HG02885 (cell line): Measurements from ENCODE around the gene TSC22D1.
"Not testable (repeated sequence)": the region's sequence is repeated elsewhere in the genome, so short reads cannot be mapped to it uniquely, and the experiment has no call there.

Source experiments
- ATAC-seq: cut with Tn5 transposase; IDR thresholded peaks from one replicate; pipeline ENCODE4 v1.9.1; 2021; ENCODE audit warnings: mild to moderate bottlenecking; ENCODE audit not compliant: unreplicated experiment, poor library complexity

The TSC22D1 gene

DNA sequence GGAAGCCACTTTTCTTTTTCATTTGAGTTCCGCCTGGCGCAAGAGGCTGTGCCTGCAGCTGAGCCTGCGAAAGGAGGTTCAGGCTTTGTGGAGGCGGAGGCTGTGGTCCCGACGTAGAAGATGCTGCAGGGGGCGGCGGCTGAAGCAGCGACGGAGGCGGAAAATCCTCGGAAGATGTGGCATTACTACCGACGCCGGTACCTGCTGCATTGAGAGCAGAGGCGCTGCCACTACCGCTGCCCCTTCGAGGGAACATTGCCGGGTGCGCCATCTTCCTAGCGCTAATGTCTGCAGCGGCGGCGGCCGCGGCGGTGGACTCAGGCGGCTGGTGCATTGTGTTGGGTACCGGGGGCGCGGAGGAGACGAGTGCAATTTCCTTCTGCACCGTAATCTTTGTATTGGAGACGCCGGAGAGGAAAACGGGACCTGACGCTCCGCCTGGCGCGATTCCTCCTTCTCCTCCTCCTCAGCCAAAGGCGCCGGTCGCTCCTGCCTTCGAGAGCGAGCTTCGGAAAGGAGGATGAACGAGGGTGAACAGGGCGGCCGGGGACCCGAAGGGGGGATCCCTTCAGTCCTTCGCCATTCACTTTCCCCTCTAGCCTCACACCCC, at the start of gene TSC22D1:
Gene TSC22D1, minus strand, starts transcription at position 590 of the 610 bp plus-strand sequence. Its CDS starts 256 bp downstream, at position 334.
- ATAC-seq = no peak

GRCh38 chr13:44622708-44623107, 46.6 kb upstream of the TSC22D1 start:
- ATAC-seq = no peak

DNA sequence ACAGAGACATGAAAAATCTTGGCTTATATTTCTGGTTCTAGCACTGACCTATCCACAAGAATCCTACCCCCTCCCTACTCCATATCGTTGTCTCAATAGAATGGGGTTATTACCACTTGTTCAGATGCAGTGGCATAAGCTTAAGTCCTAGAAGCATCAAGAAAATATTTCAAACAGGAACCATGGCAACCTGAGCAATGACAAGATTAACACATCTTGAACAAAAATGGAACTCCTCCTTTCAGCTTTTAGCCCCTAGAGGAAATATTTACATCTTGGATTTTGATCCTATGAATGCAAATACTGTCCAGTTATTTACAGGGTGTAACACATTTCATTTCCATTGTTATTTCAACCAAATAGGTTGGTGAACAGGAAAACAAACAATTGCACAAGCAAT, 46.1 kb upstream of the TSC22D1 start:
- ATAC-seq = no peak

GRCh38 chr13:44620057-44620456, 43.9 kb upstream of the TSC22D1 start:
- ATAC-seq = no peak

DNA sequence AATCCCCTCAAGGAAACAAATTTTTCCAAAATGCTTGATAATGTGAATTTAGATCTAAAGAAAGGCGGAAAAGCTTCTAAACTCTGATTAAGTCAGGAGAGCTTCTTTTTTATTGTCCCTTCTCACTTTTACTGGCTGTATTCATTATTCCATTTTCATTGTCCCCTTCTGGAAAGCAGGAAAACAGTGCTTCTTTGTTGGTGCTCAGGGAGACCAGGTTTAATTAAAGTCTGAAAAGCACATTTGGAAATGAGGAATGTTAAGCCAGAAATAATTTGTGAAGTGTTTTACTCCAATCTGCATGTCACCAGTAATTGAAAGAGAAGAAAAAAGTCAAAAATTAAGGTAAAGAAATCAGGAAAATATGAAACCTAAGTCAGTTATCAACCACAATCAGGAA, 43.5 kb upstream of the TSC22D1 start:
- ATAC-seq = no peak

DNA sequence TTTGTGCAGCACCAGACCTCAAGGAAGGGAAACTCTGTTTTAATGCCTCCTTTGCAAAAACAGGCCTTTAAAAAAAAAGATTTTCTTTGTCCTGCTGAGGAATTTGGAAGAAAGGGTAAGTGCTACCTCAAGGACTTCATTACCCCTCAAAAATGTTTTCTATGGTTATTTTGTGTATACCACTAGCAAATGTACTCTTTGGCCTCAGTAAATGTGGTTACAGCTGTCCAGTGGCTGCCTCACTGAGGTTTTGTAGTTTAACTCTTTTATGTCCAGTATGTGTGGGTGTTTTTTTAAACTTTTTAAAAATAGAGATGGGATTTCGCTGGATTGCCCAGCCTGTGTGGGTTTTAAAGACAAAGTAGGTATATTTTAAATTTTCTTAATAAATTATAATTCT, 42.2 kb upstream of the TSC22D1 start:
- ATAC-seq = no peak

DNA sequence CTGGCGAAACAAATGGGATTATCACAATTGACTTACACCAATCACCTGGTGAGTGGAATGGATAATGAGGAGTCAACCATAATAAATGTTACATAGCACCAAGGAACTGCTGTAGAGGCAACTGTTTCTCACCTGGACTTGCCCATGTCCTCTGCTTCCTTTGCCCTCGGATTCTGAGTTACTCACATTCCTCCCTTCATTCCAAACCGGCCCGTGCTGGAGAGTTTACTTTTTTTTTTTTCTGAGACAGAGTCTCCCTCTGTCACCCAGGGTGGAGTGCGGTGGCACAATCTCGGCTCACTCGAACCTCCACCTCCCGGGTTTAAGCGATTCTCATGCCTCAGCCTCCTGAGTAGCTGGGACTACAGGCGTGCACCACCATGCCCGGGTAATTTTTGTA, 41.5 kb upstream of the TSC22D1 start:
- no peak for ATAC-seq

DNA sequence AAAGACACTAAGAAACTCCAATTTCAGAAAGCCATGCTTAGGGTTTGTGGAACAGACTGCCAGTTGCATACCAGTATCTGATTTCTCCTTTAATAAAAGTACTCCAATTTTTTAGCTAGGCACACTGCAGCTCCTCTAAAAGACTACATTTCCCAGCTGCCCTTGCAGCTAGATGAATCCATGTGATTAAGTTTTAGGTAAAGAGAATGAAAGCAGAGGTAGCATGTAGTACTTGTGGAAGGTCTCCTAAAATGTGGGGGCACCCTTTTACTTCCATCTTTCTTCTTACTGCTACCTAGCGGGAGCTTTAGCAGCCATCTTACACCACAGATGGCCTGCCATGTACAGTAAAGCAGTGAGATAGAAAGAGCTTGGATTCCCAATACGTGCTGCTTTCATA, 33.0 kb upstream of the TSC22D1 start:
- ATAC-seq = no peak

GRCh38 chr13:44605721-44606120, 29.6 kb upstream of the TSC22D1 start:
- no peak for ATAC-seq

GRCh38 chr13:44605275-44605674, 29.1 kb upstream of the TSC22D1 start:
- ATAC-seq = no peak

DNA sequence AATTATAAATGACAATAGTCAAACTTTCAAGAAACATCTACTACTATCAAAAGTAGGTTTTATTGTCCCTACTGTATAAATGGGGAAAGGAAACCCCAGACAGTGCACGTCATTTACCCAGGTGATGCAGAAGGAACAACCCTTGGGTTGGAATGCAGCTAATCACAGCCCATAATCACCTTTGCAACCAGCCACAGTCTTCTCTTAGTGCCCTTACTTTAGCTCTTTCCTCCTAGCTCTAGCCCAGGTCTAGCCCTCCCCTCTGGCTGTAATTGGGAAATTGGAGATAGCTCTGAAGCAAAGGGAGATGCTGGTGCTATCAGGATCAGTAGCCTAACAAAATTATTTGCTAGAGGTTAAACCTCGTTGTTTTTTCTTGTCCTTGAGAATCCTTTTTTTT, 25.5 kb upstream of the TSC22D1 start:
- ATAC-seq = no peak

DNA sequence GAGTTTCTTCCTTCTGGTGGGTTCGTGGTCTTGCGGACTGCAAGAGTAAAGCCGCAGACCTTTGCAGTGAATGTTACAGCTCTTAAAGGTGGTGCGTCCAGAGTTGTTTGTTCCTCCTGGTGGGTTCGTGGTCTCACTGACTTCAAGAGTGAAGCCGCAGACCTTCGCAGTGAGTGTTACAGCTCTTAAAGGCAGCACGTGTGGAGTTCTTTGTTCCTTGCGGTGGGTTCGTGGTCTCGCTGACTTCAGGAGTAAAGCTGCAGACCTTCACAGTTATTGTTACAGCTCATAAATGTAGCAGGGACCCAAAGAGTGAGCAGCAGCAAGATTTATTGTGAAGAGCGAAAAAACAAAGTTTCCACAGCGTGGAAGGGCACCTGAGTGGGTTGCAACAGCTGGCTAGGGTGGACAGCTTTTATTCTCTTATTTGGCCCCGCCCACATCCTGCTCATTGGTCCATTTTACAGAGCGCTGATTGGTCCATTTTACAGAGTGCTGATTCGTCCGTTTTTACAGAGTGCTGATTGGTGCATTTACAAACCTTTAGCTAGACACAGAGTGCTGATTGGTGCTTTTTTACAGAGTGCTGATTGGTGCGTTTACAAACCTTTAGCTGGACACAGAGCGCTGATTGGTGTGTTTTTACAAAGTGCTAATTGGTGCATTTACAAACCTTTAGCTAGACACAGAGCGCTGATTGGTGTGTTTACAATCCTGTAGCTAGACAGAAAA, 17.9 kb upstream of the TSC22D1 start:
- ATAC-seq = not testable (repeated sequence)

- ATAC-seq = no peak
Measured at GRCh38 chr13:44592216-44592847, 16.2 kb upstream of the TSC22D1 start.

GRCh38 chr13:44591316-44591715, 15.2 kb upstream of the TSC22D1 start:
- no peak for ATAC-seq

GRCh38 chr13:44583137-44583536, 7.0 kb upstream of the TSC22D1 start:
- no peak for ATAC-seq

GRCh38 chr13:44578067-44578400, 1.9 kb upstream of the TSC22D1 start:
- no peak for ATAC-seq

- ATAC-seq = peak; percentile 65
Measured at GRCh38 chr13:44577236-44578066, 1.3 kb upstream of the TSC22D1 start.

DNA sequence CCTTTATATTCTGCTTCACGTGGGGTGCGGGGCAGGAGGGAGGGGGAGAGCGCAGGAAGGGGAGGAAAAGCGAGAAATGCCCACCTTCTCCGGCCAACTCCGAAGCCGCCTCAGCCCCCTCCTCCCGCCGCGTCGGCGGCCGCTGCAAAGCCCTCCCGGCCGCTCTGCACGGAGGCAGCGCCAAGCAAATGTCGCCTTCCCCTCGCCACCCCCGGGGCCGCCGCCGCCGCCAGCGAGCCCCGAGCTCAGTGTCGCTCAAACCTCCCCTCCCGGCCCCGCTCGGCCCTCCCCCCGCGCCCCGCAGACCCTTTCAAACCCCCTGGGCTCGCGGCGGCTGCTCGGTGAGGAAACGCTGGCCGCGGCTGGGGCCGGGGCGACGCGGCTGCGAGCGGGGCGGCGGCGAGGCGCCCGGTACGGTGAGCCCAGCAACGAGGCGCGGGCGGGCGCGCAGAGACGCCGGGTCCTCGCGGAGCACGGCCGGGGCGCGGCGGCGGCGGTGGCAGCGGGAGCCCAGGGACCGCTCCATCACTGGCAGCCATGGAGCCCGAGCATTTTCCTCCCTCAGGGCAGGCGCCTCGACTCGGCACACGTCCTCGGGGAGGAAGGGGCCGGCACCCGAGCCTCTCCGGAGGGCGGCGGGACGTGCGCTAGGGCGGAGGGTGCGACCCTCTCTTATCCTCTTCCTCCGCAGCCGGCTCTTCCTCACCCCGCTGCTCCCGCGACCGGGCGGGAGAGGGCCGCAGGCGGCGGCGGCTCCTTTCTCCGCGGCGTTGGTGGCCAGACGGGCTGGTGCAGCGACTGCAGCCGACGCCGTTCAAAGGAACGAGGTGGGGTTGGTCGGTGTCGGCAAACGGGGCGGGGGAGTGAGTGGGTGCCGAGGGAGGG, 463 bp upstream of the TSC22D1 start:
- peak; percentile 24 for ATAC-seq

- ATAC-seq = no peak
Measured at GRCh38 chr13:44575035-44575434, 1.1 kb downstream of the TSC22D1 start.

DNA sequence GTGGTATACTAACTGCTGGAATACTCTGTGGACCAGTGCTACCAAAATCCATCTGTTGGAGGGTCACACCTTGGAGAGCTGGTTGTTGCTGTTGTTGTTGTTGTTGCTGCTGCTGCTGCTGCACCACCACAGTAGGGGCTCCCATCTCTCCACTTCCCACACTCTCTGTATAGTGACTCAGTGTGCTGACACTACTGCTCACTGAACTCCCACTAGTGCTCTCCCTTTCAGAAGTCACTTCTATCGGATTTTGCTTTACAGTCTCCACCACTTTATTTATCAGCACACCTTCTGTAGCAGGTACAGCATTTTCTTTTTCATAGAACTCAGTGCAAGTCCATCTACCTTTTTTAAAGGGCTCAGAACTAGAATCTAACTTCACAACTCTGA, 1.7 kb downstream of the TSC22D1 start:
- no peak for ATAC-seq
